Coronary artery (tissue), 2 donors: ENCODE data around the gene LIX1L.
A peak's percentile ranks its signal among the peaks of the same experiment; 100 is the strongest.

Source experiments
- DNase-seq: peaks from one replicate; pipeline ENCODE4 v3.0.0-alpha.2; 2017; ENCODE audit warnings: low spot score
- H3K27ac ChIP-seq, 2 donors: fragments of 200-600 bp; sonication (generic); one replicate each; pipeline ENCODE4 v1.5.1; 2016 to 2019
- H3K4me3 ChIP-seq: fragments of 200-600 bp; sonication (generic); 2 replicates; pipeline ENCODE4 v1.5.1; 2016; ENCODE audit warnings: mild to moderate bottlenecking, moderate library complexity
- TF ChIP-seq, protein P1 (sequence below): fragments of 200-600 bp; sonication (generic); IDR thresholded peaks from one replicate; pipeline ENCODE4 v1.5.1; 2019; ENCODE audit warnings: antibody characterized with exemption

Gene LIX1L

DNA sequence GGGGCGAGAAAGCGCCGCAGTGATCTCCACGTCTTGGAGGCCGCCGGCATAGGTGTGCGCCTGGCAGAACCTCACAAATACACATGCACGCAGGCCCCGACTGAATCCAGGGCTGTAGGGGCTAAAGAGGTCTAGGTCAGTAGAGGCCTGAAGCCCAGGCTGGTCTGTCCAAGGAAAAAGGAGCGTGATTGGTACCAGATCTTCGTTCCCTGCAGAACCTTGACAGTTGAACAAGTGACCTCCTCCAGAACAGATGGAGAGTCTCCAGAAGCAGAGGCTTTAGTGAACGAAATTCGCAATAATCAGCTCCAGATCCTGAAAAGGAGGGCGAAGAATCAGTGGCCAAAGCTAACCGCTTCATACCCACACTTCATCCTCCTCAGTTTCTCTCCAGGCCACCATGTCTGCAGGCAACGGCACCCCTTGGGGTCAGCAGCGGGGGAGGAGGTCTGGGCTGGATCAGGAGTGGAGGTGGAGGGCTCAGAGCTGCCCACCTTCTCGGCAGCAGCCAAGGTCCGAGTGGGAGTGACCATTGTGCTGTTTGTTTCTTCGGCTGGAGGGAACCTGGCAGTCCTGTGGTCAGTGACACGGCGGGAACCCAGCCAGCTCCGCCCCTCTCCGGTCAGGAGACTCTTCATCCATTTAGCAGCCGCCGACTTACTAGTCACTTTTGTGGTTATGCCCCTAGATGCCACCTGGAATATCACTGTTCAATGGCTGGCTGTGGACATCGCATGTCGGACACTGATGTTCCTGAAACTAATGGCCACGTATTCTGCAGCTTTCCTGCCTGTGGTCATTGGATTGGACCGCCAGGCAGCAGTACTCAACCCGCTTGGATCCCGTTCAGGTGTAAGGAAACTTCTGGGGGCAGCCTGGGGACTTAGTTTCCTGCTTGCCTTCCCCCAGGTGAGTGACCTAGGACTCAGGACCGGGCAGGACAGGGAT, 38.6 kb downstream of the LIX1L start:
- no peak for DNase-seq
- TF ChIP-seq, protein P1, sequence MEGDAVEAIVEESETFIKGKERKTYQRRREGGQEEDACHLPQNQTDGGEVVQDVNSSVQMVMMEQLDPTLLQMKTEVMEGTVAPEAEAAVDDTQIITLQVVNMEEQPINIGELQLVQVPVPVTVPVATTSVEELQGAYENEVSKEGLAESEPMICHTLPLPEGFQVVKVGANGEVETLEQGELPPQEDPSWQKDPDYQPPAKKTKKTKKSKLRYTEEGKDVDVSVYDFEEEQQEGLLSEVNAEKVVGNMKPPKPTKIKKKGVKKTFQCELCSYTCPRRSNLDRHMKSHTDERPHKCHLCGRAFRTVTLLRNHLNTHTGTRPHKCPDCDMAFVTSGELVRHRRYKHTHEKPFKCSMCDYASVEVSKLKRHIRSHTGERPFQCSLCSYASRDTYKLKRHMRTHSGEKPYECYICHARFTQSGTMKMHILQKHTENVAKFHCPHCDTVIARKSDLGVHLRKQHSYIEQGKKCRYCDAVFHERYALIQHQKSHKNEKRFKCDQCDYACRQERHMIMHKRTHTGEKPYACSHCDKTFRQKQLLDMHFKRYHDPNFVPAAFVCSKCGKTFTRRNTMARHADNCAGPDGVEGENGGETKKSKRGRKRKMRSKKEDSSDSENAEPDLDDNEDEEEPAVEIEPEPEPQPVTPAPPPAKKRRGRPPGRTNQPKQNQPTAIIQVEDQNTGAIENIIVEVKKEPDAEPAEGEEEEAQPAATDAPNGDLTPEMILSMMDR = no peak

DNA sequence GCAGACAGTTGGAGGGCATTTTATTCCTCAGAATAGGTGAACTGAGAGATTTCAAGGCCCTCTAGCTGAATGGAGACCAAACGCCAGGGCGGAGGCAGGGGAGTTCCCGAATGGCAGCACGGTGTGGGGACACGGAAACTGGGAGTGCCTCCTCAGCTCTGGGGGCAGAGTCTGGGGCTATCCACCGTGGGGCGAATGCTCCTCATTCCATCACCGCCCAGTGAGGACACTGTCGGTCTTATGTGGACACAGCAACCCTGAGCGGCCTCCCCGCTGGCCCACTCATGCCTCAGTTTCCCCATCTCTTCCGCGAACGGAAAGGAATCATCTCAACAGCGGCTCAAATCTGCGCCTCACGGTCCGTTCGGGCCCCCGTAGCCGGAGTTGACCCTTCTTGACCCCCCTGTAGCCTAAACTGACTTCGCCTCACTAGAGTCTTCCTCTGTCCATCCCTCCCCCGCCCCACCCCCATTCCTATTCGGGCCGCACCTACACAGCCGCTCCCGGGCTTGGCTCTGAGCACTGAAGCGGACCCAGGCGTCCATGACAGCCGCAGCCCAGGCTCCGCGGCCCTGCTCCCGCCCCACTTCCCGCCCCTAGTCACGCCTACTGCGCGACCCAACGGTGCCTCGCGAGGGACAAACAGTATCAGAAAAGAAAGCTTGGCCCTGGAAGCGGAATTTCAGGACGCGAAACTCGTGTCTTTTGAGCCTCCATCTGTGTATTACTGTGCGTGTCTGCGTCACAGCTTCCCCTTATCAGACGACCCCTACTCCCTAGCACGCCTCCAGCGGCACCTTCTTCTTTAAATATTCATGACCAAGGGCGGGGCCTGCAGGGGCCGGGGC, 39.4 kb downstream of the LIX1L start, which contains the start of gene PEX11B:
Gene PEX11B (minus strand): TSS at position 574 of the 848 bp plus-strand sequence. CDS start 29 bp downstream, at position 545.
- Histone ChIP-seq H3K27ac (peak within 1 kb of the TSS; percentile 66 to 82), H3K4me3 (peak within 1 kb of the TSS; percentile 80)
- TF ChIP-seq, protein P1 = no peak
- DNase-seq = peak; percentile 92

More for the DNA sequence above, 38.6 kb downstream of the LIX1L start:
- H3K27ac ChIP-seq = peak overlapping the region; percentile 66 to 82
- peak overlapping the region; percentile 80 for H3K4me3 ChIP-seq

DNA sequence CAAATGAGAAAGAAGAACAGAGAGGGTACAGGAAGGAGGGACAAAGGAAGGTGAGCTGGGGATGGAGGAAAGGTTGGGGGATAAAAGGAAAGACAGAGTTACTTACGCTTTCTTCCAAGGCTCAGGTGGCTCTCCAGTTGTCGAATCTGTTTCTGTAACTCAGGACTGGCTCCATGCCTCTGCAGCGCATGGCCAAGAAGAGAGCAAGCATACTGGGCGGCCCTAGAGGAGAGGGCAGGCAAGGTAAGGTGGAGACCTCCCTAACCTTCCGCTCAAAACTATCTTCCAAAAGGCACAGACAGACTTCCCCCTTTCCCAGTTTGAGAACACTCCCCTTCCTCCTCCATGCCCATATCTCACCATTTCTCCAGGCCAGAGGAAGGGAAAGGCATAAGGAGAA, 40.2 kb downstream of the LIX1L start:
- no peak for DNase-seq
- peak overlapping the region in 1 of 2 donors; percentile 82 for H3K27ac ChIP-seq
- H3K4me3 ChIP-seq = peak overlapping the region; percentile 80
- TF ChIP-seq, protein P1 = no peak

DNA sequence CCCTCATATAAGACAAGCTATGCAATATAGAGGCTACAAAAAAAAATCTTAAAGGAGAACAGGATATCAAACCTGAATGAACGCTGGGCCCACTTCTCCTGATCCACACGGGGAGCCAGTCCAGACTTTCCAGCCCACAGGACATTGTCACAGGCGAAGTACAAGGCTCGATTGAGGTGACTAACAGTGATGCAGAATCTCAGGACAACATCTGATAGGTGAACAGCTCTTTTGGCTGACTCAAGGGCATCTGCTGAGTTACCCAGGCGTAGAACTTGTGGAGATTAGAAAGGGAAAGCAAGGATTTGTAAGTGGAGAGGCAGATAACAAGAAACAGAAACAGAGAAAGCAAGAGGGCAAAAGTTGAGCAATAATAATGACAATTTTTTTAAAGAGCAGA, 41.1 kb downstream of the LIX1L start:
- TF ChIP-seq, protein P1 = no peak
- no peak overlapping the region for H3K4me3 ChIP-seq
- H3K27ac ChIP-seq = no peak overlapping the region
- no peak for DNase-seq

DNA sequence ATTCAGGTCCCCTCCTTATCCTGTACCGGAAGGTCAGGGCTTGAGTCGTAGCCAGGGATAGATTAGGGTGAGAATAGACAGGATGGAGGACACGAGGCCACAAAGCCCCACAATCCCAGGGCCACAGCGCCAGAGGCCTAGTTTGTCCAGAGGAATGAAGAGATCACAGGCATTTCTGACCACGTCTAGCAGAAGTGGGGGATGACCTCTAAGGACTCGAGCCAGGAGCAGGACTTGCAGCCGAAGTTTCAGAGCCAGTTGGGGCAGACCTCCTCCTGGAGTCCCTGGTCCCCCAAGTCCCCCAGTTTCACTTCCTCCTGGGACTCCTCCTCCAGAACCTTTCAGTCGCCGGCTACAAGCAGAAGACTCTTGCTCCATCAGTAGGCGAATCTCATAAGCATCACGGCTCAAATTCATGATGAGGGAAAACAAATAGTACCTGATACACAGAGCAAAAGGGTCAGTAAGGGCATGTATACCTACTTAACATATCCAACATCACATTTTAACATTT, 45.6 kb downstream of the LIX1L start:
- H3K27ac ChIP-seq = no peak overlapping the region
- no peak overlapping the region for H3K4me3 ChIP-seq
- DNase-seq = no peak
- TF ChIP-seq, protein P1 = no peak

DNA sequence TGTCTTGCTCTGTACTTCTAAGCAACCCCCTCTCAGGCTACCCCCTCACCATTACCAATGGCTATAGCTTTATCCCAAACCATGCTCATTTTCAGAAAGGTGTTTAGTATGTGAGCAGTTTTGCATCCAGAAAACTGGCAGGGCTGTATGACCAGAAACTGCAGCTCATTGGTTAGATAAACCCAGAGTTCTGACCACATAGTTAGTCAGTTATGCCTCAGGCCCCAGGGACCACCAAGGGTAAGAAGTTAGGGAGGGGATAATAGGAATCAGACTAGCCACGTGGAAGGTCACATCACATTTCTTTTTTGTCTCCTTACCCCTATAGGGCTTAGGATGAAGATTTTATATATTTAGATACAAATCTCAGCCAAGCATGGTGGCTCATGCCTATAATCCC, 49.2 kb downstream of the LIX1L start:
- TF ChIP-seq, protein P1 = no peak
- DNase-seq = peak; percentile 65
- peak overlapping the region; percentile 60 to 71 for H3K27ac ChIP-seq
- H3K4me3 ChIP-seq = peak overlapping the region; percentile 57
